Stimulated activated naive CD8-positive, alpha-beta T cell treated with anti-CD3 and anti-CD28 coated beads, Interleukin-15, amount 100 ng/mL, for 72 hours (primary cell): ENCODE results near the gene ZNF417.
"Not testable (repeated sequence)": the region's sequence is repeated elsewhere in the genome, so short reads cannot be mapped to it uniquely, and the experiment has no call there.

Experiments
- ATAC-seq: fragments of 150-1000 bp; cut with Tn5 transposase; 2 replicates; pipeline ENCODE4 v1.10.0; 2021; ENCODE audit warnings: mild to moderate bottlenecking, moderate library complexity
- DNase-seq, 2 donors: peaks; one replicate each; pipeline ENCODE4 v3.0.0; 2021 to 2022
- H3K27ac Mint-ChIP-seq, 2 donors: one replicate each; pipeline ENCODE4 v1.8.0; 2022; ENCODE audit warnings: mild to moderate bottlenecking in 2 of 2, mixed read lengths in 2 of 2, moderate library complexity in 2 of 2
- H3K27me3 Mint-ChIP-seq: one replicate; pipeline ENCODE4 v1.8.0; 2022; ENCODE audit warnings: mixed read lengths
- H3K4me1 Mint-ChIP-seq: one replicate; pipeline ENCODE4 v1.8.0; 2022; ENCODE audit warnings: mild to moderate bottlenecking, mixed read lengths
- H3K4me3 Mint-ChIP-seq, 2 donors: one replicate each; pipeline ENCODE4 v1.8.0; 2022; ENCODE audit warnings: mild to moderate bottlenecking in 2 of 2, mixed read lengths in 2 of 2, moderate library complexity in 1 of 2
- H3K9me3 Mint-ChIP-seq, 2 donors: one replicate each; pipeline ENCODE4 v1.8.0; 2022; ENCODE audit warnings: mixed read lengths in 2 of 2

Gene ZNF417

GRCh38 chr19:57905258-57905657, 11.1 kb downstream of the ZNF417 start:
- no peak for DNase-seq
- no peak for ATAC-seq
- peaks cover 26 to 32% of the 10 kb centered on the region in 2 donors for H3K9me3 Mint-ChIP-seq
- H3K4me3 Mint-ChIP-seq: no peak overlapping the region
- H3K27me3 Mint-ChIP-seq: no peaks in the 10 kb centered on the region
- peaks cover 6% of the 10 kb centered on the region for H3K4me1 Mint-ChIP-seq
- no peak overlapping the region for H3K27ac Mint-ChIP-seq

DNA sequence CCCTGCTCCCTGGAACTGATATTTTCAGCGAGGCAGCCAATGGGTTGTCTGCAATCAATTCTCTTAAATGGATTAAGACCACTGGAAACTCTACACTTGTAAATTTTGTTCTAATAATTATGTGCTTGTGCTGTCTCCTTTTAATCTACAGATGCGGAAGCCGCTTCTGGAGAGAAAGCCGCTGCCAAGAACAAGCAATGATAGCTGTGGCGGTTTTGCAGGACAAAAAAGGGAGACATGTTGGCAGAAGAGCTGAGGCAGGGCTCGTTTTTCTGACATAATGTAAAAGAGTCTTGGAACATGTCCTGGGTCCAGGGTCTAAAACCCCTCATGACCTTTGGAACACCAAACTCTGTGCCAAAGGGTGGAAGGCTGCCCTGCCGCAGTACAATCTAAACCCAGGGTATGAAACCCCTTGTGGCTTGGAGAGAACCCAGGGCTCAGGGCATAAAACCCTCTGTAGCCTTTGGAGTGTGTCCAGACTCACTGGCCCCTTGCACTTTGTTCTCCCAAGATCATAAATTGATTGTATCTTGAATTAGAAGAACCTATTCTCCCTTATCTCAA, 12.7 kb downstream of the ZNF417 start:
- no peak for DNase-seq
- ATAC-seq: no peak
- Mint-ChIP-seq H3K27ac (no peak overlapping the region), H3K9me3 (peaks cover 21 to 26% of the 10 kb centered on the region in 2 donors), H3K4me1 (peaks cover 6% of the 10 kb centered on the region), H3K27me3 (no peaks in the 10 kb centered on the region), H3K4me3 (no peak overlapping the region)

DNA sequence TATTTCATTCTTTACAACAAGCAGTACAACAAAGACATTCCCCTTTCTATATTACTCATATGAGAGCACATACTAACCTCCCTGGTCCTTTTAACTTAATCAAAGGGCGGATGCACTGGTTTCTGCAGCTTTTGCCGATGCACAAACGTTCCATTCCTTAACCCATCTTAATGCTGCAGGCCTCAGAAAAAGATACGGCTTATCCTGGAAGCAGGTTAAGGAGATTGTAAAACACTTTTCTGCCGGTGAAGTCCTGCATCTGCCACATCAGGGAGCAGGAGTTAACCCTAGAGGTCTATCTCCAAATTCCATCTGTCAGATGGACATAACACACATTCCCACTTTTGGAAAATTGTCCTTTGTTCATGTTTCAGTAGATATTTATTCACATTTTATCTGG, 16.1 kb downstream of the ZNF417 start:
- Mint-ChIP-seq H3K27ac (no peak overlapping the region), H3K27me3 (no peaks in the 10 kb centered on the region), H3K4me1 (peaks cover 6% of the 10 kb centered on the region), H3K9me3 (peaks cover 26 to 41% of the 10 kb centered on the region in 2 donors), H3K4me3 (no peak overlapping the region)
- ATAC-seq: no peak
- DNase-seq: no peak

GRCh38 chr19:57890706-57891105, 25.7 kb downstream of the ZNF417 start:
- H3K27me3 Mint-ChIP-seq, ATAC-seq, DNase-seq, H3K4me3 Mint-ChIP-seq, H3K27ac Mint-ChIP-seq: not testable (repeated sequence)
- Mint-ChIP-seq H3K4me1 (peaks cover 24% of the 10 kb centered on the region), H3K9me3 (peaks cover 29 to 57% of the 10 kb centered on the region in 2 donors)

- Mint-ChIP-seq H3K27ac (peak within 1 kb of the TSS; percentile 97 to 99), H3K27me3 (no peaks in the 10 kb centered on the region), H3K4me1 (peaks cover 29% of the 10 kb centered on the region), H3K9me3 (peaks cover 41 to 65% of the 10 kb centered on the region in 2 donors), H3K4me3 (peak within 1 kb of the TSS; percentile 97 to 98)
- ATAC-seq (peak; percentile 96), DNase-seq (peak; percentile 83 to 86)
These were observed 27.7 kb downstream of the ZNF417 start, which contains the start of gene ZNF814 for GRCh38 chr19:57888560-57889231. Gene ZNF814, minus strand, starts transcription at chr19:57889037. Its CDS starts 235 bp downstream, at chr19:57888802.

- ATAC-seq (no peak), DNase-seq (no peak)
- no peaks in the 10 kb centered on the region for H3K27me3 Mint-ChIP-seq
- peaks cover 42 to 67% of the 10 kb centered on the region in 2 donors for H3K9me3 Mint-ChIP-seq
- peaks cover 29% of the 10 kb centered on the region for H3K4me1 Mint-ChIP-seq
- H3K27ac Mint-ChIP-seq: peak overlapping the region; percentile 97 to 99
- H3K4me3 Mint-ChIP-seq: peak overlapping the region; percentile 97 to 98
These were observed 28.3 kb downstream of the ZNF417 start for GRCh38 chr19:57888107-57888559.

- no peak for DNase-seq
- Mint-ChIP-seq H3K27me3 (no peaks in the 10 kb centered on the region), H3K9me3 (peaks cover 42 to 68% of the 10 kb centered on the region in 2 donors), H3K27ac (peak overlapping the region in 1 of 2 donors; percentile 71), H3K4me1 (peaks cover 29% of the 10 kb centered on the region), H3K4me3 (peak overlapping the region; percentile 97 to 98)
- no peak for ATAC-seq
These were observed 29.0 kb downstream of the ZNF417 start for GRCh38 chr19:57887195-57887941.

DNA sequence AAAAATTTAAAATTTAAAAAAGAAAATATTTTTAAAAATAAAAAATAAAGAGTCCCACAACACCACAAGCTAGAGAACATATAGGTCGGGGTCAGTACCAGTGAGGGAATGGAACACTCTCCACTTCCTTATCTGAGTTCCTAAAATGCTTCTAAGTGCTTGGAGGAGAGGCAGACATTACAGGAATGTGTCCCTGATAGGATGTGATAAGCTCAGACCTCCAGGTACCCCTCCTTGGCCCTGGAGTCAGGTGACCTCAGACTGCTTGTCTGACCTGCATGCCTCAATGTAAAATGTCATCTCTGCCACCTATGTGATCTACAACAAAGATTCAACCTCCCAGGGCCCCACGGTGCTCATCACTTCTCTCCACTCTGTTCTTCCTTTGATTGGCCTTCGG, 30.3 kb downstream of the ZNF417 start:
- H3K9me3 Mint-ChIP-seq: peaks cover 42 to 61% of the 10 kb centered on the region in 2 donors
- no peak overlapping the region for H3K27ac Mint-ChIP-seq
- peaks cover 29% of the 10 kb centered on the region for H3K4me1 Mint-ChIP-seq
- no peaks in the 10 kb centered on the region for H3K27me3 Mint-ChIP-seq
- ATAC-seq (no peak), DNase-seq (no peak)
- H3K4me3 Mint-ChIP-seq: no peak overlapping the region

DNA sequence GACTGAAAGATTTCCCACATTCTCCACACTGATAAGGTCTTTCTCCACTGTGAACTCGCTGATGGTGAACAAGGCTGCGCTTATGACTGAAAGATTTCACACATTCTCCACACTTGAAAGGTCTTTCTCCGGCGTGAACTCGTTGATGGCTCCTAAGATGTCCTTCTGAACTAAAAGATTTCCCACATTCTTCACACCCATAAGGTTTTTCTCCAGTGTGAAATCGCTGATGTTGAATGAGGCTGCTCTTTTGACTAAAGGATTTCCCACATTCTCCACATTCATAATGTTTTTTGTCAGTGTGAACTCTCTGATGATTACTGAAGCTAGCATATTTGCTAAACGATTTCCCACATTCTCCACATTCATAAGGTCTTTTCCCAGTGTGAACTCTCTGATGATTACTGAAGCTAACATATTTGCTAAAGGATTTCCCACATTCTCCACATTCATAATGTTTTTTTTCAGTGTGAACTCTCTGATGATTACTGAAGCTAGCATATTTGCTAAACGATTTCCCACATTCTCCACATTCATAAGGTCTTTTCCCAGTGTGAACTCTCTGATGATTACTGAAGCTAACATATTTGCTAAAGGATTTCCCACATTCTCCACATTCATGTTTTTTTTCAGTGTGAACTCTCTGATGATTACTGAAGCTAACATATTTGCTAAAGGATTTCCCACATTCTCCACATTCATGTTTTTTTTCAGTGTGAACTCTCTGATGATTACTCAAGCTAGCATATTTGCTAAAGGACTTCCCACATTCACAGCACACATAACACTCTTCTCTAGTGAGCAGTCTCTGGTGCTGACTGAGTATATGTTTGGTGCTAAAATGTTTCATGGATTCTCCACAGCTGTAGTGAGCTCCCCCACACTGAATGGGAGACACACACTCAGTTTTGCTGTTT, 42.3 kb downstream of the ZNF417 start:
- H3K27me3 Mint-ChIP-seq, ATAC-seq, H3K4me3 Mint-ChIP-seq, DNase-seq, H3K4me1 Mint-ChIP-seq: not testable (repeated sequence)
- Mint-ChIP-seq H3K9me3 (peaks cover 57 to 67% of the 10 kb centered on the region in 2 donors), H3K27ac (peak overlapping the region in 1 of 2 donors; percentile 6)

DNA sequence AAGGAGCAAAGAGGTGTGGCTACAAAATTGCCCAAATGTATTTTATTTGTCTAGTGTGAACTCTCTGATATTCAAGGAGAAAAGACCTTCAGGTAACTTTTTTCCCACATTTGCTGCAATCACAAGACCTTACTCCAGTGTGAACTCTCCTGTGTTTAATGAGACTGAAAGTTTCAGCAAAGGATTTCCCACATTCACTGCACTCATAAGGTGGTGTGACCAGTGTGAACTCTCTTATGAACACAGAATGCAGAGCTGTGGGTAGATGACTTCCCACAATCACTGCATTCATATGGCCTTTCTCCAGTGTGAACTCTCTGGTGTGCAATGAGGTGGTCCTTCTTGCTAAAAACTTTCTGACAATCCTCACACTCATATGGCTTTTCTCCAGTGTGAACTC, 43.9 kb downstream of the ZNF417 start:
- H3K9me3 Mint-ChIP-seq: peaks cover 53 to 70% of the 10 kb centered on the region in 2 donors
- no peak overlapping the region for H3K4me3 Mint-ChIP-seq

DNA sequence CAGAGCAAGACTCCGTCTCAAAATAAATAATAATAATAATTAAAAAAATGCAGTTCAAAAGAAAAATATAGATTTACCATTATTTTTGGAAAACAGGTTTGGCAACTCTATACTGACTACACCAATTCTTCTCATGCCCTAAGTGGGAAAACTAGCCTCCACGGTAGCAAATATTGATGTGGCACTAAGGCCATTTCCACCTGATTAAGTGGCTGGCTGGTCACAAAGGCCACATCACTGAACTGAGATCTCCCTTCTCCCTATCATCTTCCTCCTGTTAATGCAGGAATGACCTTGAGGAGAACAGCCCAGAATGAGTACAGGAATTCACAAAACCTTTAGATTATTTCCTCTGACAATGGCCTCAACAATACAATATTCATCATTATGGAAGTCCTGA, 46.2 kb downstream of the ZNF417 start:
- DNase-seq: no peak
- Mint-ChIP-seq H3K9me3 (peaks cover 38 to 47% of the 10 kb centered on the region in 2 donors), H3K4me1 (no peaks in the 10 kb centered on the region), H3K27me3 (no peaks in the 10 kb centered on the region), H3K4me3 (no peak overlapping the region), H3K27ac (no peak overlapping the region)
- ATAC-seq: no peak

More for the DNA sequence above, 43.9 kb downstream of the ZNF417 start:
- no peaks in the 10 kb centered on the region for H3K27me3 Mint-ChIP-seq
- no peaks in the 10 kb centered on the region for H3K4me1 Mint-ChIP-seq
- DNase-seq (no peak), ATAC-seq (no peak)
- H3K27ac Mint-ChIP-seq: no peak overlapping the region

- H3K4me3 Mint-ChIP-seq, DNase-seq, ATAC-seq, H3K4me1 Mint-ChIP-seq, H3K27me3 Mint-ChIP-seq: not testable (repeated sequence)
- H3K9me3 Mint-ChIP-seq: peaks cover 40 to 43% of the 10 kb centered on the region in 2 donors
- H3K27ac Mint-ChIP-seq: peak overlapping the region in 1 of 2 donors; percentile 88
These were observed 46.7 kb downstream of the ZNF417 start for GRCh38 chr19:57869655-57870054.

- H3K4me1 Mint-ChIP-seq: no peaks in the 10 kb centered on the region
- H3K9me3 Mint-ChIP-seq: peaks cover 27% of the 10 kb centered on the region in 2 donors
- H3K27me3 Mint-ChIP-seq: no peaks in the 10 kb centered on the region
- DNase-seq (no peak), ATAC-seq (no peak)
- no peak overlapping the region for H3K4me3 Mint-ChIP-seq
- H3K27ac Mint-ChIP-seq: peak overlapping the region in 1 of 2 donors; percentile 27
These were observed 48.4 kb downstream of the ZNF417 start for GRCh38 chr19:57867868-57868492.
